ENCODE measurements around the gene XKR3. TPM values are rescaled to one million over a fixed set of nuclear protein-coding genes. Genes with fewer than 3 reads are reported as not detected.

XKR3 gene
- polyA plus RNA-seq, 3 donors, result 0.07 TPM; not detected in 2

DNA sequence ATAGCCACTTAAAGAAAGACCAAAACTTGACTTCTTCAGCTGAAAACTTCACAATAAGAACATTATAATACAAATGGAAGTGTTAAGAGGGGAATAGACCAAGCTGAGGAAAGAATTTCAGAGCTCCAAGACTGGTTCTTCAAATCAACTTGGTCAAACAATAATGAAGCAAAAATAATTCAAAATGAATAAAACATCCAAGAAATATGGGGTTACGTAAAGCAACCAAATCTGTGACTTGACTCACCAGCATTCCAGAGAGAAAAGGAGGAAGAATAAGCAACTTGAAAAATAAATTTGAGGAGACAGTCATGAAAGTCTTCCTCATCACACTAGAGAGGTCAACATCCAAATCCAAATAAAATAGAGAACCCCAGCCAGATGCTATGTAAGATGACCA is 31.4 kb downstream of the XKR3 start:
- Histone ChIP-seq H3K9ac (ENCODE audit: insufficient read depth, low read length, poor library complexity, severe bottlenecking) (no peak overlapping the region), H2AFZ (ENCODE audit: insufficient read depth, low read depth, low read length, poor library complexity, severe bottlenecking) (no peak overlapping the region), H3K9me3 (replicated peaks in 1 of 2; ENCODE audit: control insufficient read depth in 1 of 2, insufficient read depth in 1 of 2, low read length in 2 of 2) (no peaks in the 10 kb centered on the region), H4K20me1 (ENCODE audit: insufficient read depth, low read length) (no peaks in the 10 kb centered on the region), H3K36me3 (replicated peaks in 1 of 2; ENCODE audit: control insufficient read depth in 1 of 2, insufficient read depth in 2 of 2, low read length in 2 of 2) (no peaks in the 10 kb centered on the region), H3K27me3 (ENCODE audit: control insufficient read depth in 2 of 2, insufficient read depth in 2 of 2, low read length in 2 of 2) (no peaks in the 10 kb centered on the region), H3K4me1 (ENCODE audit: control insufficient read depth in 1 of 2, insufficient read depth in 2 of 2, low read length in 2 of 2) (peaks cover 3 to 9% of the 10 kb centered on the region in 2 donors), H3K4me2 (replicated peaks; ENCODE audit: extremely low read depth, low read length, poor library complexity, severe bottlenecking) (no peak overlapping the region), H3K4me3 (replicated peaks in 1 of 3; ENCODE audit: low read depth in 2 of 3, low read length in 3 of 3) (no peak overlapping the region), H3K27ac (ENCODE audit: low read depth in 1 of 2, low read length in 2 of 2) (no peak overlapping the region), H3K79me2 (ENCODE audit: insufficient read depth, low read length) (no peaks in the 10 kb centered on the region)
- H3K27me3 Mint-ChIP-seq (ENCODE audit: low read depth in 3 of 3), result peaks cover 1 to 7% (median 2%) of the 10 kb centered on the region in 3 donors
- intact Hi-C loops (cut with micrococcal nuclease), result no loop called here
- WGBS (ENCODE audit: insufficient coverage), result no CpG with 5 or more reads among the region's 1 CpG
- no peak for DNase-seq
- H3K36me3 Mint-ChIP-seq, result no peaks in the 10 kb centered on the region
- peaks cover 0 to 1% (median 0%) of the 10 kb centered on the region in 7 donors for H3K9me3 Mint-ChIP-seq
- TF ChIP-seq, protein P1, sequence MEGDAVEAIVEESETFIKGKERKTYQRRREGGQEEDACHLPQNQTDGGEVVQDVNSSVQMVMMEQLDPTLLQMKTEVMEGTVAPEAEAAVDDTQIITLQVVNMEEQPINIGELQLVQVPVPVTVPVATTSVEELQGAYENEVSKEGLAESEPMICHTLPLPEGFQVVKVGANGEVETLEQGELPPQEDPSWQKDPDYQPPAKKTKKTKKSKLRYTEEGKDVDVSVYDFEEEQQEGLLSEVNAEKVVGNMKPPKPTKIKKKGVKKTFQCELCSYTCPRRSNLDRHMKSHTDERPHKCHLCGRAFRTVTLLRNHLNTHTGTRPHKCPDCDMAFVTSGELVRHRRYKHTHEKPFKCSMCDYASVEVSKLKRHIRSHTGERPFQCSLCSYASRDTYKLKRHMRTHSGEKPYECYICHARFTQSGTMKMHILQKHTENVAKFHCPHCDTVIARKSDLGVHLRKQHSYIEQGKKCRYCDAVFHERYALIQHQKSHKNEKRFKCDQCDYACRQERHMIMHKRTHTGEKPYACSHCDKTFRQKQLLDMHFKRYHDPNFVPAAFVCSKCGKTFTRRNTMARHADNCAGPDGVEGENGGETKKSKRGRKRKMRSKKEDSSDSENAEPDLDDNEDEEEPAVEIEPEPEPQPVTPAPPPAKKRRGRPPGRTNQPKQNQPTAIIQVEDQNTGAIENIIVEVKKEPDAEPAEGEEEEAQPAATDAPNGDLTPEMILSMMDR (IDR thresholded peaks at IDR 0.05), result no peak
- peaks cover 9% of the 10 kb centered on the region for H3K4me1 Mint-ChIP-seq
- no peak overlapping the region for H3K27ac Mint-ChIP-seq
- H3K4me3 Mint-ChIP-seq, result no peak overlapping the region

DNA sequence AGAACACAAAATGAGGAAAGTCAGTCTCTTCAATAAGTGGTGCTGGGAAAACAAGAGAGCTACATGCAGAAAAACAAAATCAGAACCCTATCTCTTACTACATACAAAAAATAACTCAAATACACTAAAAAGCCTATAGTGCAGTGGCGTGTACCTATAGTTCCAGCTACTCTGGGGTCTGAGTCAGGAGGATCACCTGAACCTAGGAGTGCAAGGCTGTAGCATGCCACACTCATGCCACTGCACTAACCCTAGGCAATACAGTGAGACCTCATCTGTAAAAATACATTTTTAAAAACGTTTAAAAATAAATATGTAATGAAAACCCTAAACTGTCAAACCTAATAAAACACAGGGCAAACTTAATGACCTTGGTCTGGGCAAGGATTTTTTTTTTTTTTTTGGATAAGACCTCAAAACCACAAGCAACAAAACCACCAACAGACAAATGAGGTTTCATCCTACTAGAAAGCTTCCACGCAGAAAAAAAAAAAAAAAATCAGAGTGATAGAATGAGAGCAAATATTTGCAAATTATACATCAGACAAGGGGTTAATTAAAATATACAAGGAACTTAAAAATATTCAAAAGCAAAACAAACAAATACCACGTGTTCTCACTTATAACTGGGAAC is 35.2 kb downstream of the XKR3 start:
- intact Hi-C loops (cut with micrococcal nuclease), result no loop called here
- H3K9ac ChIP-seq (ENCODE audit: insufficient read depth, low read length, poor library complexity, severe bottlenecking), result no peak overlapping the region
- no peaks in the 10 kb centered on the region for H3K27me3 ChIP-seq (ENCODE audit: control insufficient read depth in 2 of 2, insufficient read depth in 2 of 2, low read length in 2 of 2)
- no peak for DNase-seq
- no peak overlapping the region for H3K4me2 ChIP-seq (replicated peaks; ENCODE audit: extremely low read depth, low read length, poor library complexity, severe bottlenecking)
- H3K27me3 Mint-ChIP-seq (ENCODE audit: low read depth in 3 of 3), result peaks cover 0 to 7% (median 1%) of the 10 kb centered on the region in 3 donors
- H3K9me3 ChIP-seq (replicated peaks in 1 of 2; ENCODE audit: control insufficient read depth in 1 of 2, insufficient read depth in 1 of 2, low read length in 2 of 2), result no peaks in the 10 kb centered on the region
- peaks cover 3 to 9% of the 10 kb centered on the region in 2 donors for H3K4me1 ChIP-seq (ENCODE audit: control insufficient read depth in 1 of 2, insufficient read depth in 2 of 2, low read length in 2 of 2)
- H3K36me3 ChIP-seq (replicated peaks in 1 of 2; ENCODE audit: control insufficient read depth in 1 of 2, insufficient read depth in 2 of 2, low read length in 2 of 2), result no peaks in the 10 kb centered on the region
- H3K4me1 Mint-ChIP-seq, result peaks cover 9% of the 10 kb centered on the region
- H4K20me1 ChIP-seq (ENCODE audit: insufficient read depth, low read length), result no peaks in the 10 kb centered on the region
- no peak overlapping the region for H3K4me3 Mint-ChIP-seq
- no peak overlapping the region for H3K27ac Mint-ChIP-seq
- no peak overlapping the region for H2AFZ ChIP-seq (ENCODE audit: insufficient read depth, low read depth, low read length, poor library complexity, severe bottlenecking)
- whole genome bisulfite sequencing (ENCODE audit: insufficient coverage), result 57% methylated on average over 1 of the region's 4 CpGs
- H3K36me3 Mint-ChIP-seq, result no peaks in the 10 kb centered on the region
- H3K4me3 ChIP-seq (replicated peaks in 1 of 3; ENCODE audit: low read depth in 2 of 3, low read length in 3 of 3), result no peak overlapping the region
- peaks cover 0 to 1% (median 0%) of the 10 kb centered on the region in 7 donors for H3K9me3 Mint-ChIP-seq
- TF ChIP-seq, protein P1 (IDR thresholded peaks at IDR 0.05), result no peak
- no peaks in the 10 kb centered on the region for H3K79me2 ChIP-seq (ENCODE audit: insufficient read depth, low read length)
- no peak overlapping the region for H3K27ac ChIP-seq (ENCODE audit: low read depth in 1 of 2, low read length in 2 of 2)
